GM18499 (cell line): ENCODE data around the gene CLDN9.

Source experiments
- ATAC-seq: cut with Tn5 transposase; IDR thresholded peaks from one replicate; pipeline ENCODE4 v1.9.1; 2021; ENCODE audit warnings: moderate number of reproducible peaks; ENCODE audit not compliant: insufficient read depth, unreplicated experiment

Gene CLDN9

GRCh38 chr16:2973605-2974318, 39.0 kb upstream of the CLDN9 start:
- no peak for ATAC-seq

GRCh38 chr16:2974319-2975056, 38.2 kb upstream of the CLDN9 start:
- ATAC-seq, result no peak

- ATAC-seq, result no peak
Observed at GRCh38 chr16:2975161-2975795, 37.4 kb upstream of the CLDN9 start.

GRCh38 chr16:2976201-2976600, 36.5 kb upstream of the CLDN9 start:
- ATAC-seq, result no peak

GRCh38 chr16:2976673-2977072, 36.0 kb upstream of the CLDN9 start:
- ATAC-seq, result no peak

GRCh38 chr16:2977440-2977839, 35.3 kb upstream of the CLDN9 start:
- no peak for ATAC-seq

- no peak for ATAC-seq
Observed at GRCh38 chr16:2979669-2980226, 33.0 kb upstream of the CLDN9 start.

- no peak for ATAC-seq
Observed at GRCh38 chr16:2980227-2981176, 32.2 kb upstream of the CLDN9 start, which contains the start of gene PKMYT1. Gene PKMYT1, minus strand, starts transcription at chr16:2980446. Its CDS starts 789 bp downstream, at chr16:2979657.

- ATAC-seq, result no peak
Observed at GRCh38 chr16:2981177-2981898, 31.4 kb upstream of the CLDN9 start.

- ATAC-seq, result no peak
Observed at GRCh38 chr16:2981899-2982250, 30.8 kb upstream of the CLDN9 start.

GRCh38 chr16:2982402-2982801, 30.3 kb upstream of the CLDN9 start:
- no peak for ATAC-seq

- no peak for ATAC-seq
Observed at GRCh38 chr16:2983706-2984136, 29.0 kb upstream of the CLDN9 start.

- ATAC-seq, result no peak
Observed at GRCh38 chr16:2985462-2985861, 27.3 kb upstream of the CLDN9 start.

- no peak for ATAC-seq
Observed at GRCh38 chr16:2985893-2986355, 26.8 kb upstream of the CLDN9 start.

- ATAC-seq, result no peak
Observed at GRCh38 chr16:2986623-2987188, 26.0 kb upstream of the CLDN9 start.

GRCh38 chr16:2987286-2987685, 25.4 kb upstream of the CLDN9 start:
- ATAC-seq, result no peak

GRCh38 chr16:2987833-2988232, 24.9 kb upstream of the CLDN9 start:
- no peak for ATAC-seq

- no peak for ATAC-seq
Observed at GRCh38 chr16:2988590-2989099, 24.1 kb upstream of the CLDN9 start.

- ATAC-seq, result no peak
Observed at GRCh38 chr16:2990891-2991290, 21.8 kb upstream of the CLDN9 start.
